OCI-LY1 (cell line): Measurements from ENCODE around the gene ABCA4.

Source experiments
- EZH2 ChIP-seq: fragments of 200-600 bp; sonication (generic), shearing (Covaris generic); IDR thresholded peaks from 2 replicates; pipeline ENCODE4 v1.8.0; 2017; ENCODE audit warnings: borderline replicate concordance, mixed run types, mild to moderate bottlenecking, antibody characterized with exemption, low read length, moderate library complexity, mixed read lengths
- TF ChIP-seq, protein P1 (sequence below): fragments of 200-600 bp; sonication (generic), shearing (Covaris generic); IDR thresholded peaks from 2 replicates; pipeline ENCODE4 v1.5.1; 2017; ENCODE audit warnings: mild to moderate bottlenecking, antibody characterized with exemption, low read length, moderate library complexity, mixed read lengths

DNA sequence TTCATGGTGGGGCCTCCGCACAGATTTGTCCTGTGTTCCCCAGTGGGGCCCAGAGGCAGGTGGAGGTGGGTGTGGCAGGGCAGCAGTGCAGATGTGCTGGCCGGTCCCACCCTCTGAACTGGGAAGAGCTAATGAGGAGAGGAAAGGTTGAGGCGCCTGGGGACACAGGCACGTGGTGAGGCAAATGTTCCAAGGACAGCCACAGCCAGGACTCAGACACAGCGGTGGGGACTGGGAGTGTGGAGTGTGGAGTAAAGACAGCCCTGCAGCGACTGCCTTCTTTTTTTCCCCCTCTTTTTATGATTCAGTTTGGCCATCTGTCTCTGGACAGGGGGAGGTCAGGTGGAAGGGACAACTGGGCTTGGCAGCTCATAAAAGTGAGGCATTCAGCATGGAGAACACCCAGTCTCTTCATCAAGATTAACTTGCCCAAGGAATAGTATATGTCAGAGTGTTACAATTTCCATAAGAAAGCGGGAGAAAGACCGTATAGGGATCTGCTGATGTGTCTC, 107.5 kb downstream of the ABCA4 start:
- TF ChIP-seq, protein P1, sequence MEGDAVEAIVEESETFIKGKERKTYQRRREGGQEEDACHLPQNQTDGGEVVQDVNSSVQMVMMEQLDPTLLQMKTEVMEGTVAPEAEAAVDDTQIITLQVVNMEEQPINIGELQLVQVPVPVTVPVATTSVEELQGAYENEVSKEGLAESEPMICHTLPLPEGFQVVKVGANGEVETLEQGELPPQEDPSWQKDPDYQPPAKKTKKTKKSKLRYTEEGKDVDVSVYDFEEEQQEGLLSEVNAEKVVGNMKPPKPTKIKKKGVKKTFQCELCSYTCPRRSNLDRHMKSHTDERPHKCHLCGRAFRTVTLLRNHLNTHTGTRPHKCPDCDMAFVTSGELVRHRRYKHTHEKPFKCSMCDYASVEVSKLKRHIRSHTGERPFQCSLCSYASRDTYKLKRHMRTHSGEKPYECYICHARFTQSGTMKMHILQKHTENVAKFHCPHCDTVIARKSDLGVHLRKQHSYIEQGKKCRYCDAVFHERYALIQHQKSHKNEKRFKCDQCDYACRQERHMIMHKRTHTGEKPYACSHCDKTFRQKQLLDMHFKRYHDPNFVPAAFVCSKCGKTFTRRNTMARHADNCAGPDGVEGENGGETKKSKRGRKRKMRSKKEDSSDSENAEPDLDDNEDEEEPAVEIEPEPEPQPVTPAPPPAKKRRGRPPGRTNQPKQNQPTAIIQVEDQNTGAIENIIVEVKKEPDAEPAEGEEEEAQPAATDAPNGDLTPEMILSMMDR: no peak
- no peak for TF ChIP-seq EZH2
